Lower leg skin (tissue), 4 donors: Measurements from ENCODE around the gene LRGUK. TPM values are rescaled to one million over a fixed set of nuclear protein-coding genes. Genes with fewer than 3 reads are reported as not detected.

Experiments used
- DNase-seq, 2 donors: peaks; one replicate each; pipeline ENCODE4 v3.0.0-alpha.2; 2019; ENCODE audit warnings: low spot score in 2 of 2
- H3K4me3 ChIP-seq: fragments of 200-600 bp; sonication (generic); 2 replicates; pipeline ENCODE4 v1.5.1; 2017; ENCODE audit warnings: mild to moderate bottlenecking, low read depth; ENCODE audit not compliant: poor library complexity, severe bottlenecking
- CTCF ChIP-seq, 3 donors: fragments of 450-650 bp; IDR thresholded peaks; one replicate each; pipeline ENCODE4 v1.5.1; 2016; ENCODE audit warnings: antibody characterized with exemption in 3 of 3, mild to moderate bottlenecking in 3 of 3, moderate library complexity in 2 of 3
- POLR2A ChIP-seq, 2 donors: fragments of 450-650 bp; IDR thresholded peaks; one replicate each; pipeline ENCODE4 v1.6.1; 2016 to 2017; ENCODE audit warnings: antibody characterized with exemption in 2 of 2, mild to moderate bottlenecking in 1 of 2, moderate library complexity in 1 of 2
- WGBS, 2 donors: methylation state at CpG; one replicate each; pipeline ENCODE4 v1.1.5; 2018; 5-methylcytosine and 5-hydroxymethylcytosine counted together
- intact Hi-C: fragments of 100-400 bp; cut with DNase I; formaldehyde crosslinking; loops from one replicate; pipeline ENCODE4 v1.15.0; 2023; ENCODE audit warnings: low total_unique reads
- total RNA-seq, 4 donors: library from RNA; depleted of rRNA; stranded (reverse); fragments of >200 nt; gene quantifications; one replicate each; pipeline ENCODE4 v1.1.0, GENCODE V29; 2016

LRGUK gene
- total RNA-seq, 4 donors from 2014 or later, result 0.08 to 0.68 (median 0.18) TPM

DNA sequence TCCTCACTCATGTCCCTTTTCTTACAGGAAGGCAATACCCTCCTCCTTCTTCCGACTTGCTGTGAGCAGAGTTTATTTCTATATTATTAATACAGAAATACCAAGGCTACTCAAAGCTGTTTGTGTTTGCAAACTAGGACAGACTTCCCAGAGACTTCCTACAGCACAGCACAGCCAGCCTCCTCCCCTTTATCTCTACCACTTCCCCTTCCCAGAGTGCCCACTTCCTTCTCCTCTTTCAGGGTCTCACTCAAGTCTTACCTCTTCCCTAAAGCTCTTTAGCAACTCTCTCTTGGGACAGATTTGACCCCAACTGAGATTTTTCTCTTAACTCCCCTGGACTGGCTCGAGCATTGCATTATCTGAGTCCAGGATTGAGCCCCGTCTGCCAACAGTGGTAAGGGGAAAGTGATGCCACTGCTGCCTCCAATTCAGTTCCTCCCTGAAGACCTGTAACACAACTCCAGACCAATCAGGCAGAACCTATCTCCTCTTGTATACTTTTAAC, 5.5 kb upstream of the LRGUK start:
- H3K4me3 ChIP-seq, result no peak overlapping the region
- 56 to 80% methylated on average over 3 of the region's 3 CpGs for WGBS, 2 donors
- TF ChIP-seq CTCF (IDR thresholded peaks at IDR 0.05) (no peak), POLR2A (IDR thresholded peaks at IDR 0.05) (no peak)
- DNase-seq, result no peak
- intact Hi-C loops, result no loop called here

DNA sequence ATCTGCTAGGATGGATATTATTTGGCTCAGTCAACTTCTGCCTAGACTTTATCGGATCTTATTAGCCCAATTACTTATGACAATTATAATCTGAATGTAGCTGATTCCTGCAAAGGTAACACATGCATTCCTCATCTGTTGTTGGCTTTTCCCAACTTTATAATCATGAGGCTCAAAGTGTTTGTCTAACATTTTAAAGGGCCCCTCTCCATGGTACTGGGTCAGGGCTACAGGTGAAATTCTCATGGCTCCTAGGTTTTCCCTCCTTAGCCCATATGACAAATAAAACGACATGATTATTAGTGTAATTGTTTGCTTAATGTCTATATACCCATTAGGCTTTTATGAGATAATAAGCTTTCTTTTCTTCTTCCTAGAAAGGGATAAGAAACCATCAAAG, 4.2 kb upstream of the LRGUK start:
- no peak overlapping the region for H3K4me3 ChIP-seq
- TF ChIP-seq POLR2A (IDR thresholded peaks at IDR 0.05) (no peak), CTCF (IDR thresholded peaks at IDR 0.05) (no peak)
- WGBS, 2 donors, result 82 to 83% methylated on average over 2 of the region's 2 CpGs
- intact Hi-C loops, result no loop called here
- no peak for DNase-seq

GRCh38 chr7:134126146-134126545, 994 bp upstream of the LRGUK start:
- DNase-seq, result no peak
- intact Hi-C loops, result no loop called here
- TF ChIP-seq CTCF (IDR thresholded peaks at IDR 0.05) (no peak), POLR2A (IDR thresholded peaks at IDR 0.05) (no peak)
- WGBS, 2 donors, result 84 to 93% methylated on average over 5 of the region's 5 CpGs
- no peak overlapping the region for H3K4me3 ChIP-seq

- TF ChIP-seq CTCF (IDR thresholded peaks at IDR 0.05), result no peak
- no peak for TF ChIP-seq POLR2A (IDR thresholded peaks at IDR 0.05)
- intact Hi-C loops, result no loop called here
- H3K4me3 ChIP-seq, result peak overlapping the region; percentile 48
- no peak for DNase-seq
- 25 to 37% methylated on average over 6 of the region's 6 CpGs for WGBS, 2 donors
Observed at GRCh38 chr7:134126596-134126965, 559 bp upstream of the LRGUK start.

GRCh38 chr7:134128829-134129228, 1.7 kb downstream of the LRGUK start:
- DNase-seq, result no peak
- 81 to 86% methylated on average over 5 of the region's 5 CpGs for WGBS, 2 donors
- TF ChIP-seq POLR2A (IDR thresholded peaks at IDR 0.05), result no peak
- no peak overlapping the region for H3K4me3 ChIP-seq
- intact Hi-C loops, result no loop called here

GRCh38 chr7:134129856-134130523, 2.9 kb downstream of the LRGUK start:
- intact Hi-C loops, result no loop called here
- no peak overlapping the region for H3K4me3 ChIP-seq
- 45 to 50% methylated on average over 2 of the region's 2 CpGs for WGBS, 2 donors
- no peak for TF ChIP-seq POLR2A (IDR thresholded peaks at IDR 0.05)
- no peak for TF ChIP-seq CTCF (IDR thresholded peaks at IDR 0.05)
- DNase-seq, result no peak
